B cell (primary cell): ENCODE results near the gene MSH2. TPM values are rescaled to one million over a fixed set of nuclear protein-coding genes. Genes with fewer than 3 reads are reported as not detected.

ENCODE experiments used
- ATAC-seq: fragments of 200-7000 bp; cut with Tn5 transposase; one replicate; pipeline ENCODE4 v1.10.0; 2021; ENCODE audit warnings: low read depth, mild to moderate bottlenecking, moderate number of reproducible peaks, moderate library complexity
- CTCF ChIA-PET: fragments of 350-600 bp; sonication (Branson Sonifier 250); formaldehyde crosslinking; loops from one replicate; lab custom pipeline; 2021; ENCODE audit warnings: antibody characterized with exemption, inconsistent platforms; lab: Charles Lee
- POLR2A ChIA-PET: fragments of 350-600 bp; sonication (Branson Sonifier 250); formaldehyde crosslinking; loops from one replicate; lab custom pipeline; 2021; ENCODE audit warnings: antibody characterized with exemption; lab: Charles Lee
- DNase-seq: peaks from one replicate; pipeline ENCODE4 v3.0.0; 2013
- H2AFZ ChIP-seq: 2 replicates; pipeline ENCODE4 v1.6.1; 2012; ENCODE audit warnings: mild to moderate bottlenecking, low read depth, low read length; ENCODE audit not compliant: insufficient read depth, poor library complexity, severe bottlenecking
- H3K27ac ChIP-seq, 2 donors: 1 replicate in 1 of 2; 2 replicates in 1 of 2; pipeline ENCODE4 v1.5.1; 2012 to 2013; ENCODE audit warnings: low read length in 2 of 2, mild to moderate bottlenecking in 2 of 2, moderate library complexity in 1 of 2
- H3K27me3 ChIP-seq, 4 experiments: fragments of 200-600 bp in 1 of 4; sonication (generic) in 1 of 4; replicated peaks in 1 of 4; 1 replicate in 2 of 4; 2 replicates in 2 of 4; pipeline versions ENCODE4 v1.6.1 to v1.7.0; 2013 to 2016; ENCODE audit warnings: low read length in 3 of 4, mild to moderate bottlenecking in 2 of 4, mixed read lengths in 1 of 4, moderate library complexity in 1 of 4; ENCODE audit not compliant: insufficient read depth in 4 of 4, control insufficient read depth in 3 of 4; ENCODE audit errors: control extremely low read depth in 1 of 4
- H3K36me3 ChIP-seq, 2 experiments: replicated peaks in 1 of 2; 1 replicate in 1 of 2; 2 replicates in 1 of 2; pipeline versions ENCODE4 v1.6.1 to v1.7.1; 2013; ENCODE audit warnings: low read length in 1 of 2; ENCODE audit not compliant: insufficient read depth in 2 of 2, control insufficient read depth in 1 of 2; ENCODE audit errors: control extremely low read depth in 1 of 2, extremely low read depth in 1 of 2
- H3K4me1 ChIP-seq, 2 donors: fragments of 200-600 bp in 1 of 2; sonication (generic) in 1 of 2; 1 replicate in 1 of 2; 2 replicates in 1 of 2; pipeline versions ENCODE4 v1.5.1 to v1.6.1; 2013 to 2017; ENCODE audit warnings: low read length in 2 of 2; ENCODE audit not compliant: control insufficient read depth in 2 of 2, insufficient read depth in 2 of 2
- H3K4me2 ChIP-seq: replicated peaks from 2 replicates; pipeline ENCODE3; 2012; ENCODE audit warnings: mild to moderate bottlenecking, low read depth, low read length; ENCODE audit not compliant: poor library complexity, severe bottlenecking
- H3K4me3 ChIP-seq, 5 experiments: fragments of 200-600 bp in 1 of 5; sonication (generic) in 1 of 5; 1 replicate in 3 of 5; 2 replicates in 2 of 5; pipeline versions ENCODE4 v1.5.1 to v1.7.0; 2011 to 2016; ENCODE audit warnings: low read length in 4 of 5, mild to moderate bottlenecking in 4 of 5, low read depth in 2 of 5, control low read depth in 1 of 5, moderate library complexity in 1 of 5; ENCODE audit not compliant: insufficient read depth in 1 of 5; ENCODE audit errors: control extremely low read depth in 1 of 5, extremely low read depth in 1 of 5
- H3K79me2 ChIP-seq: fragments of 200-600 bp; sonication (generic); one replicate; pipeline ENCODE4 v1.6.0; 2016; ENCODE audit warnings: low read length; ENCODE audit not compliant: control insufficient read depth, insufficient read depth
- H3K9ac ChIP-seq: fragments of 200-600 bp; sonication (generic); 2 replicates; pipeline ENCODE4 v1.6.1; 2017; ENCODE audit warnings: mild to moderate bottlenecking, low read length, moderate library complexity
- H3K9me3 ChIP-seq, 3 donors: one replicate each; pipeline versions ENCODE4 v1.6.1 to v1.7.1; 2013; ENCODE audit warnings: low read length in 2 of 3; ENCODE audit not compliant: control insufficient read depth in 2 of 3, insufficient read depth in 1 of 3; ENCODE audit errors: control extremely low read depth in 1 of 3
- H4K20me1 ChIP-seq: 2 replicates; pipeline ENCODE4 v1.6.0; 2012; ENCODE audit warnings: mild to moderate bottlenecking, low read length; ENCODE audit not compliant: insufficient read depth, control insufficient read depth, poor library complexity, severe bottlenecking
- H3K27ac Mint-ChIP-seq: one replicate; pipeline ENCODE4 v1.8.0; 2021; ENCODE audit warnings: mixed read lengths
- H3K27me3 Mint-ChIP-seq: one replicate; pipeline ENCODE4 v1.8.0; 2021; ENCODE audit warnings: mixed read lengths
- H3K4me1 Mint-ChIP-seq: one replicate; pipeline ENCODE4 v1.8.0; 2021; ENCODE audit warnings: mixed read lengths
- H3K4me3 Mint-ChIP-seq: one replicate; pipeline ENCODE4 v1.8.0; 2021; ENCODE audit warnings: mixed read lengths
- H3K9me3 Mint-ChIP-seq: one replicate; pipeline ENCODE4 v1.8.0; 2022; ENCODE audit warnings: mixed read lengths; ENCODE audit not compliant: insufficient read depth
- EZH2 ChIP-seq: IDR thresholded peaks from 2 replicates; pipeline ENCODE4 v1.6.1; 2012; ENCODE audit warnings: borderline replicate concordance, low read depth, mild to moderate bottlenecking, moderate library complexity, low read length; ENCODE audit not compliant: insufficient read depth, poor library complexity, severe bottlenecking
- WGBS: methylation state at CpG from one replicate; pipeline ENCODE4 v1.1.5; 2013; ENCODE audit warnings: missing lambda C conversion rate; ENCODE audit not compliant: insufficient coverage; 5-methylcytosine and 5-hydroxymethylcytosine counted together
- intact Hi-C: fragments of 100-400 bp; cut with micrococcal nuclease; formaldehyde crosslinking; loops from one replicate; pipeline ENCODE4 v1.10.0; 2022
- polyA plus RNA-seq: library from polyadenylated mRNA; depleted of rRNA; stranded (reverse); fragments of >200 nt; gene quantifications from 2 replicates; pipeline ENCODE4 v1.2.3, GENCODE V29; 2012
- total RNA-seq, 2 donors: library from RNA; stranded (reverse); fragments of 120-200 nt in 1 of 2; gene quantifications; 1 replicate in 1 of 2; 2 replicates in 1 of 2; pipeline versions ENCODE4 v1.2.3 to v1.2.4, GENCODE V29; 2013 to 2022
- TF ChIP-seq, protein P1 (sequence below): fragments of 200-600 bp; IDR thresholded peaks from one replicate; pipeline ENCODE4 v1.8.0; 2022; ENCODE audit warnings: antibody characterized with exemption, mild to moderate bottlenecking

The MSH2 gene
- total and polyA plus RNA-seq, 2 donors (not counting 1 experiment from before 2014, with no cell fraction given): 7.4 to 21.9 TPM

DNA sequence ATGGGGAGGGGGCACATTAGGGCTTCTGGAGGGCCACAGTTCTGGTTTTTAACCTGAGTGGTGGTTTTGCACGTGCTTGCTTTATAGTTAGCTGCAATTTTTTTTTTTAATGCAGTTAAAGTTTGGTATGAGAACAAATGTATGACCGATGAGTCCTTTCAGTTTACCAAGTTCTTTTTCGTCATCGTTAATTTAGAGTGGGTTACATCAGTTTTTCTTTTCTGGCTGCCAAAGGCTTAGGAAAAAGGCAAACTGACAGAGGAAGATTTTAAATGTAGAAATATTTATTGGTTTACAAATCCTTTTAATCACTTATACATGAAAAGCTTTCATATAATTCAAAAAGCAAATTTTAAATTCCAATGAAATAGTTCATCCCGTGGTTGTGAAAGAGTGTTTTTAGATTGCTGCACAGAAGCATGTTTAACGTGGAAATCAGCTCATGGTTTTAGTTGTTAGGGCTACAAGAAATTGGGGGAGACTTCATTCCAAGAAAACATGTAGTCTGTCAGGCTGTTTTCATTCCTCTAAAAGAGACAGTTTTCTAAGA, 82.9 kb downstream of the MSH2 start:
- peaks cover 0 to 17% of the 10 kb centered on the region in 2 experiments for H3K36me3 ChIP-seq
- ATAC-seq: no peak
- Mint-ChIP-seq H3K9me3 (no peaks in the 10 kb centered on the region), H3K4me3 (no peak overlapping the region), H3K27me3 (no peaks in the 10 kb centered on the region), H3K27ac (no peak overlapping the region), H3K4me1 (peaks cover 10% of the 10 kb centered on the region)
- intact Hi-C loops: no loop called here
- H3K4me3 ChIP-seq: no peak overlapping the region
- H3K27ac ChIP-seq: no peak overlapping the region
- ChIA-PET POLR2A (no interaction called here), CTCF (interaction anchor here (1.2 kb wide), 1 partner anchor 49 kb away, joined by 3 read pairs; no protein-coding TSS in a partner anchor)
- no peaks in the 10 kb centered on the region for H3K27me3 ChIP-seq
- WGBS: 97% methylated on average over 3 of the region's 6 CpGs
- H3K4me1 ChIP-seq: peaks cover 10% of the 10 kb centered on the region in 2 donors
- no peaks in the 10 kb centered on the region for H3K9me3 ChIP-seq
- no peak for DNase-seq
- no peak for TF ChIP-seq EZH2
- TF ChIP-seq, protein P1, sequence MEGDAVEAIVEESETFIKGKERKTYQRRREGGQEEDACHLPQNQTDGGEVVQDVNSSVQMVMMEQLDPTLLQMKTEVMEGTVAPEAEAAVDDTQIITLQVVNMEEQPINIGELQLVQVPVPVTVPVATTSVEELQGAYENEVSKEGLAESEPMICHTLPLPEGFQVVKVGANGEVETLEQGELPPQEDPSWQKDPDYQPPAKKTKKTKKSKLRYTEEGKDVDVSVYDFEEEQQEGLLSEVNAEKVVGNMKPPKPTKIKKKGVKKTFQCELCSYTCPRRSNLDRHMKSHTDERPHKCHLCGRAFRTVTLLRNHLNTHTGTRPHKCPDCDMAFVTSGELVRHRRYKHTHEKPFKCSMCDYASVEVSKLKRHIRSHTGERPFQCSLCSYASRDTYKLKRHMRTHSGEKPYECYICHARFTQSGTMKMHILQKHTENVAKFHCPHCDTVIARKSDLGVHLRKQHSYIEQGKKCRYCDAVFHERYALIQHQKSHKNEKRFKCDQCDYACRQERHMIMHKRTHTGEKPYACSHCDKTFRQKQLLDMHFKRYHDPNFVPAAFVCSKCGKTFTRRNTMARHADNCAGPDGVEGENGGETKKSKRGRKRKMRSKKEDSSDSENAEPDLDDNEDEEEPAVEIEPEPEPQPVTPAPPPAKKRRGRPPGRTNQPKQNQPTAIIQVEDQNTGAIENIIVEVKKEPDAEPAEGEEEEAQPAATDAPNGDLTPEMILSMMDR: no peak
- H3K9ac ChIP-seq: no peak overlapping the region
- no peak overlapping the region for H3K4me2 ChIP-seq
- no peaks in the 10 kb centered on the region for H3K79me2 ChIP-seq
- H4K20me1 ChIP-seq: no peaks in the 10 kb centered on the region
- no peak overlapping the region for H2AFZ ChIP-seq

DNA sequence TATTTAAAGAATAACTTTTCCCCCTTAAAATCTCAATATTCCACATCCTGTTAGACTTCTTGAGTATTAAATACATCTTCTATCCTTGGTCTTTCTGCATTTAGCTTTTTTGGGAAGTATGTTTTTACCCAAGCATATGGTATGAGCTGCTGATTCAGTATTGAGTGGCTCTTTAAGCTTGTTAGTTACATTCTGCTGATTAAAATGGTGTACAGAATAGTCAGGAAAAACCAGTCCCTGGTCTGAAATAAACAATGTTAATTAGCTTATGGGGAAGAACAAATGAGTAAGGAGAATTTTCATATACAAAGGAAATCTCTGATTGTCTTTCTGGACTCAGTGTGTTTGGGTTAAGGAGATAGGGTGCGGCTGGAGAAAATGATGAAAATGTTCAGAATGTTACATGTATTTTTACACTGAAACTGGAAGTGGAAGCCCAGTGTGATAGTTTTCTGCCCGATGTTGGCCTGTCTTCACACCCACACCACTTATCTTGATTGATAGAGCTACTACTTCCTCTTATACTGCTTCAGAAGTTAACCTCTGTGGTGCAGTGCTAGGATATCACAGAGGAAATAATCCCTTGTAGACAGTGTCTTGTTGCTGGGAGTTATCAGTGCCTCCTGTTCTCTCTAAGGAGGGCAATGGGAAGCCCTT, 84.0 kb downstream of the MSH2 start:
- WGBS: no CpG with 5 or more reads among the region's 2 CpGs
- intact Hi-C loops: no loop called here
- H3K4me1 ChIP-seq: peaks cover 10% of the 10 kb centered on the region in 2 donors
- TF ChIP-seq, protein P1: no peak
- TF ChIP-seq EZH2: no peak
- Mint-ChIP-seq H3K4me1 (peaks cover 10% of the 10 kb centered on the region), H3K27ac (peak overlapping the region; percentile 42), H3K4me3 (peak overlapping the region; percentile 27), H3K9me3 (no peaks in the 10 kb centered on the region), H3K27me3 (no peaks in the 10 kb centered on the region)
- ChIA-PET CTCF (interaction anchor here (0.7 to 1.3 kb wide), 3 partner anchors 84 to 281 kb away, joined by 3 to 8 read pairs (median 3); partner anchors contain the start of gene MSH2), POLR2A (no interaction called here)
- no peak overlapping the region for H2AFZ ChIP-seq
- no peaks in the 10 kb centered on the region for H3K27me3 ChIP-seq
- no peaks in the 10 kb centered on the region for H4K20me1 ChIP-seq
- DNase-seq (peak; percentile 47), ATAC-seq (peak; percentile 66)
- peak overlapping the region; percentile 20 for H3K9ac ChIP-seq
- peak overlapping the region in 1 of 2 donors; percentile 46 for H3K27ac ChIP-seq
- H3K4me3 ChIP-seq: no peak overlapping the region
- peaks cover 0 to 11% of the 10 kb centered on the region in 2 experiments for H3K36me3 ChIP-seq
- H3K9me3 ChIP-seq: no peaks in the 10 kb centered on the region
- H3K4me2 ChIP-seq: peak overlapping the region; percentile 21
- H3K79me2 ChIP-seq: no peaks in the 10 kb centered on the region
